GM19099 (cell line): Measurements from ENCODE around the gene RENBP.

Source experiments
- POLR2A ChIP-seq: IDR thresholded peaks from 3 replicates; pipeline ENCODE4 v1.6.1; 2011; ENCODE audit warnings: low read depth; ENCODE audit not compliant: insufficient read length; ENCODE audit errors: extremely low read depth

RENBP gene

DNA sequence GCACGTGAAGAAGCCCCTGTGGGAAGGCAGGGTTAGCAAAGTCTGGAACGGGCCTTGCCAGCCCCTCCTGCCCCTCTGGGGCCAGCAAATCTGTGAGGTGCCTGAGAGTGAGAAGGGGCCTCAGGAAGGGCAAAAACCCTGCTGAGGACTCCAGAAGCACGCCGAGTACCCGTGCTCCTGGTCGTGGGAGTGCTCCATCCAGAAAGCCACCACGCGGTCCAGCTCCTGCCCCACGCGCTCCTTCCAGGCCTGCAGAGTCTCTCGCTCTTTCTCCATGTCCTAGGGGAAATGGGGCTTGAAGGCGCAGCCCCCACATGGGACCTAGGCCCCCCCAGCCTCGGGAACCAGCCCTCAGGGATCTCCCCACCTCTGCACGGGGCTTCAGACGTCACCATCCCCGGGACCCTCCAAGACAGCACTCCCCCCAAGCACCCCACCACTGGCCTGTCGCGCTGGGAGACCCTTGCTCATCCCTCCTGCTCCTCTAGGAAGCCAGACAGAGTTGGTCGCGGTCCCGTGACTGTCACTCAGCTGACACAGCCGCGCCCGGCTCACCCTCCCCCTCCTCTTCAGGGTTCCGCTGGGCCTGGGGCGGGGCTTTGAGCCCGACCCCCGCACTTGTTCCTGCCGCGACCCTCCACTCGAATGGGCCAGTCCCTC is at the start of gene RENBP:
TSS of gene RENBP (minus strand) at position 504 of the 660 bp plus-strand sequence. CDS start at position 471, 33 bp downstream.
- TF ChIP-seq POLR2A: no peak

DNA sequence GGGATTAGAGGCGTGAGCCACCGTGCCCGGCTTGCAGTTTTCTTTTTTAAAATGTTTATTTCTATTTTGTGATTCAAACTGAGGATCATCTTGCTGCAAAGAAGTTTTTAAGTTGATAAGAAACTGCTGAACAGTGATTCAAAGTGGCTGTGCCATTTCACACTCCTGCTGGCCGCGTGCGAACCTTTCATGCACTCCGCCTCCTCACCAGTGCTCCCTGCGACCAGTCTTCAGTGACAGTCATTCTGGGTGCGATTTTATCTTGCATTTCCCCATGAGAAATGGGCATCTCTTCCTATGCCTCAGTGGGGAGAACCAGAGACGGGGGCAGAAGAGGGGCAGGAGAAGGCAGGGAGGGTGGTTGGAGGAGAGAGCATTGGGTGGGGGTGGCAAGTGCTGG is 49.5 kb upstream of the RENBP start:
- no peak for TF ChIP-seq POLR2A

DNA sequence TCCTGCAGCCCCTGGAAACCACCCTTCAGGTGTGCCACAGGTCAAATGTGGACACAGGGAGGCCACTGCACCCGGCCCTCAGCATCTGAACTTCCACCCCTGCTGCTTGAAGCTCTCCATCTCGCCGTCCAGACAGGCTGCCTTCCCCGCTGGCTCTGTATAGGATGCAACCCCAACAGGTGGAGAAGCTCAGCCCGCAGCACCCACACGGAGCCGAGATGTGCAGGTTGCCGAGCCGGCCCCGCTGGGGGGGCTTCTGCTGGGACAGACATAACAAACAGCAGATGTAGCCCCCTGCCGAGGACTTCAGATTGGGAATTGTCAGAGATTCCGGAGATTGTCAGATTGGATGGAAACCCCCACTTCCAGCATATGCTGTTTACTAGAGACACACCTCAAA is 48.6 kb upstream of the RENBP start:
- TF ChIP-seq POLR2A: no peak

DNA sequence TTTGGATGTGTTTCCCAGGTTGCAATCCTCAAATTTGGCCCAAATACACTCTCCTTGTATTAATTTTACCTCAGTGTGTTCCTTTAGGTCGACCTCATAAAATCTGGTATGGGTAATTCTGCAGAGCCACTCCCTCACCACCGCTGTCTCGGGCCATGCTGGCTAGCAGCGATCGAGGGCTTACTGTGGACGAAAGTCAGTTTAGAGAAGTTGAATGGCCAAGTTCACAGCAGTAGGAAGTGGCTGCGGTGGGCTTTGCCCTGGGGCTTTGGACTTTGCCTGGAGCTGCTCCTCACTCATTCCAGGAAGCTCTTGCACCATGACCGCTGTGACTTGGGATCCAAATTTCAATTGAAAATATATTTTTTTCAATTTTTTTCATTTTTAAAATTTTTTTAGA is 47.7 kb upstream of the RENBP start:
- no peak for TF ChIP-seq POLR2A

DNA sequence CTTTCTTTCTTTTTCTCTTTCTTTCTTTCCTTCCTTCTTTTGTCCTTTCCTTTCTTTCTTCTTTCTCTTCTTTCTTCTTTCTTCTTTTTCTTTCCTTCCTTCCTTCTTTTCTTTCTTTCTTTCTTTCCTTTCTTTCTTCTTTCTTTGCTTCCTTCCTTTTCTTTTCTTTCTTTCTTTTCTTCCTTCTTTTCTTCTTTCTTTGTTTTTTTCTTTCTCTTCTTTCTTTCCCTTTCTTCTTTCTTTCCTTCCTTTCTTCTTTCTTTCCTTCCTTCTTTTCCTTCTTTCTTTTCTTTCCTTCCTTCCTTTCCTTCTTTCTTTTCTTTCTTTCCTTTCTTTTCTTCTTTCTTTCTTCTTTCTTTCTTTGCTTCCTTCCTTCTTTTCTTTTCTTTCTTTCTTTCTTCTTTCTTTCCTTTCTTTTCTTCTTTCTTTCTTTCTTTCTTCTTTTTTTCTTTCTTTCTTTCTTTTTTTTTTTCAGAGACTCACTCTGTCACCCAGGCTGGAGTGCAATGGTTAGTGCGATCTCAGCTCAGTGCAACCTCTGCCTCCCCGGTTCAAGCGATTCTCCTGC is 46.7 kb upstream of the RENBP start:
- TF ChIP-seq POLR2A: no peak

DNA sequence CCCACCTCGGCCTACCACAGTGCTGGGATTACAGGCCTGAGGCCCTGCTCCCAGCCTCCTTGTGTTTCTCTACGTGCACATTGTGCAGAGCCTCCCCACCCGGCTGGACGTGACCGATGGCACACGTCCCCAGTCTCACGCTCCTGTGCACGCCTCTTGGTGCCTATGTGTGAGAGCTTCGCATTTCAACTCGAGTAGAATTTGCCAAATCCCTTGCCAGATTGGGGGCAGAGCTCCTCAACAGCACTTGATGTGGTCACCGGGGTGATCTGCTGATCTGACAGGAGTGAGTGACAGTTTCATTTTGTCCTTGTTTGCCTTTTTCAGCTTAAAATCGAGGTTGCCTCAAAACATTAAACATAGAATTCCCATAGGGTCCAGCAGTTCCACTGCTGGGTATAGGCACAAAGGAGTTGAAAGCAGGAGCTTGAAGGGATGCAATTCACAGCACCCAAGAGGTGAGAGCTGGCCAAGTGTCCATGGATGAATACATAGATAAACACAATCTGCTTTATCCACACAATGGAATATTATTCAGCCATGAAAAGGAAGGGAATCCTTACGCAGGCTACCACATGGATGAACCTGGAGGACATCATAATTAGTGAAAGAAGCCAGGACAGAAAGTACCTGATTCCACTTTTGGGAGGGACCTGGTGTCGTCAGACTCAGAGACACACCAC is 45.7 kb upstream of the RENBP start:
- TF ChIP-seq POLR2A: no peak

DNA sequence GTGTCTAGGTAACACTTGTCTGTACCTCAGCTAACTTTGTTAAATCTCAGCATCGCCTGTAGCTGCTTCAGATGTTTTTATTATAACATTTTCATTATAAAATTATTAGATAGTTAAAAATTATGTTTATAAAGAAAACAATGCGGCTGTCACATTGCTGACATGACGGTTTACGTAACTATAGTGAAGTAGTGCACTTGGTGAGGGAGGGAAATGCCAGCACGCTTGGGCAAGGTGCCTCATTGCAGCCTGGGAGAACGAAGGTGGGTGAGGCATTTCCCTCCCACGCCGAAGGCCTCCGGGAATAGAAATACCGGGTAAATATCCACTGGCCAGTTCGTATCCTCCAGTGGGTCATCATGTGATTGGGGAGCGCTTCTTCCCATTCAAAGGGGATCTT is 44.0 kb upstream of the RENBP start:
- no peak for TF ChIP-seq POLR2A

DNA sequence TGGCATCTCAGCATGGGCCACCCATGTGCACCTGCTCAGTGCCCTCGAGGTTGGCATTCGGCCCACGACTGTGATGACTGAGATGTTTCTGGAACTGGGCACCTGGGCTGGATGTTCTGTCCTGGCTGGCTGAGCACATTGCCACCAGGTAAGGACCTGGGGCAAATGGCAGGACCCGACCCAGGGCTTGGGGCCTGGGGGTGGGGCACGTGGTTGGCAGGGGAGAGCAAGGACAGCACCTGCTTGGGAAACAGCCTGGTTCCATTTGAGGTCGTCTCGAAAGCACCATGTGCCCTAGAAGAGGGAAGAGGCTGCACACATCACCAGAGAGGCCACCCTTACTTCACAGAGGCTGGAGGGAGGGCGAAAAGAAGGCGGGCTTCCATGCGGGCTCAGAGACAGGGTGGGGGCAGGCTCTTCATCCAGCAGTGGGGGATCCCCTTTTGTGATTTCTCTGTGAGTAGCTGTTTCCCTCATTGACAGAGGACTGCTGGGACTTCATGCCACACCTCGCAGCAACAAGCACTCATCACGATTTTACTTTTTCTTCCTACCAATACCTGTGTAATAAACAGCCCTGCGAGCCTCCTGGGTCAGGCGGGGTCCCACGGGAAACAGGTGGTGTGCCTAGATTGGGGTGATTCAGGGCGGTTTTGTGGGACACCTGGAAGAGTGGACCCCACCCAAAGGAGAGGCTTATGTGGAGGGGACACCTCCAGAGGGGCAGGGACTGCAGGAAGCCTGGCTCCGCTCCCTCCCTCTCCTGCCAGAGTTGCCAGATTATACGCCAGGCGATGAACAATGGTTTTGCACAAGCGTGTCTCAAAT is 40.1 kb upstream of the RENBP start:
- peak; percentile 37 for TF ChIP-seq POLR2A

DNA sequence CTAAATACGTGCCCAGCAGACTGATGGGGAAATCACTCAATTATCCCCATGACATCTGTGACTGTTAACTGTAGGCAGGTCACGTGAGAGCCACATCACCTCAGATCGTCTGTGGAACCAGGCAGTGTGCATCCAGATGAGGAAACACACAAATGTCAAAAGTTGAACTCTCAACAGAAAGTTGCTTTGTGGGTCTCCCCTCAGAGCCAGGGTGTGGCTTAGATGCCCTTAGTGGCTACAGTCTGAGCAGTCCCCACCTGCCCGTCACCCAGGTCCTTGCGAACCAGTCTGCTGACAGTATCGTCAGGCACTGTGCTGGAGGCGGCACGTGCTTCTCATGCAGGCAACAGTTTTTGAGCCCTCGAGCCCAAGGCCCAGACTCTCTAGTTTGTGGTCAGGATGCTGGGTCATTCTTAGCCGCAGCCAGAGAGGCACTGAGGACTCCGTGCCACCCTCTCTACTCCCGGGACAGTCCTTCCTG is 38.9 kb upstream of the RENBP start:
- no peak for TF ChIP-seq POLR2A

DNA sequence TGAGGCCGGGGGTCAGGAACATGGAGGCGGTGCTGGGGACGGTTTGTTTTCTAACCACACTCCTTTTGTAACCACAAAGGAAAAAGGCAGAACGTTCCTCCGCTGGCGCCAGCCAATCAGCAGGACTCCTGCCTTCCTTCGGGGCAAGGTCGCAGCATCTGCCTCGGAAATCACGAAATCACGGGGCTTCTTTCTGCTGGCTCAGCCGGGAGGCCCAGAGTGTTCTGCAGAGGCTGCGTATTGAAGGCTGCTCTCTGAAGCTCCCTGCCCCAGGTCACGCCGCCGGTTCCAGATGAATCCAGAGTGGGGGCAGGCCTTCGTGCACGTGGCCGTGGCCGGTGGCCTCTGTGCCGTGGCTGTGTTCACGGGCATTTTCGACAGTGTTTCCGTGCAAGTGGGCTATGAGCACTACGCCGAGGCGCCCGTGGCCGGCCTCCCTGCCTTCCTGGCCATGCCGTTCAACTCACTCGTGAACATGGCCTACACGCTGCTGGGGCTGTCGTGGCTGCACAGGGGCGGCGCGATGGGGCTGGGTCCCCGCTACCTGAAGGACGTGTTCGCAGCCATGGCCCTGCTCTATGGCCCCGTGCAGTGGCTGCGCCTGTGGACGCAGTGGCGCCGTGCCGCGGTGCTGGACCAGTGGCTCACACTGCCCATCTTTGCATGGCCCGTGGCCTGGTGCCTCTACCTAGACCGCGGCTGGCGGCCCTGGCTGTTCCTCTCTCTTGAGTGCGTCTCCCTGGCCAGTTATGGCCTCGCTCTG is 37.5 kb upstream of the RENBP start:
- TF ChIP-seq POLR2A: no peak

DNA sequence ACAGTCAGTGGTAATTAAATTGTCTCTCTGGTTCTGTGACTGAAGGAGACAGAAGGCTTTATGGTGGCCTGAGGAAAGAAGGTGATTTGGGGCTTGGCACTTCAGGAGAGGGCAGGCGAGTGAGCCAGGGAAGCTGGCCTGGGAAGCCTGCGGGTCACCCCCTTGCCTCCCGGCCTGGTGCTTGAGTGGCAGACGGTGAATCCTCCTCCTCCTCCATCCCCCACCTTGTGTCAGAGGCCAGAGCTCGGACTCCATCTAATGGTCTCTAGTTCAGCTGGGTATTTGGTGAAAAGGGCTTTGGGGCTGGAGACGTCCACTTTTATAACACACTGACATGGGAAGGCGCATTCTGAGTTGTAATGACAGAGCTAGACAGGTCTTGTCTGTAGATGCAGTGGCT is 36.8 kb upstream of the RENBP start:
- TF ChIP-seq POLR2A: no peak

DNA sequence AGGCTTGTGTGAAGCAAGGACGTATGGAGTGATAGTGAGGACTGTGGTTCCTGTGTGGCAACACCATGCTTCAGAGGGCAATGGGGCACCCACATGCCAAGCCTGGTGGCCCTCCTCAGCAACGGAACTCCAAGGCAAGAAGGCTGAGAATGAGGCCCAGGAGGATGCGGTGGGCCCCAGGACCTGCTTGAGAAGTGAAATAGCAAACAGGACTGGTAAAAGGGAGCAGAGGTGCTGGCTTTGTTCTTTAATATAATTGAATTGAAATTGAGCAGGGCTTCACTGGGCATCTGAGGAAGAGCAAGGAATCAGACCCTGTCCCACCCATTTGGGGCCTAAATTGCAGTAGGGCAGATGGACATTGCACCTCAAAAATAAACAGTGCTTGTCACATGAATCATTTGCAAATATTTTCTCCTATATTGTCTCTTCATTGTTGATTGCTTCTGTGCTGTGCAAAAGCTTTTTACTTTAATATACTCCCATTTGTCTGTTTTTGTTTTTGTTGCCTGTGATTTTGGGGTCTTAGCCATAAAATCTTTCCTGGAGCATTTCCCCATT is 30.4 kb upstream of the RENBP start:
- no peak for TF ChIP-seq POLR2A

DNA sequence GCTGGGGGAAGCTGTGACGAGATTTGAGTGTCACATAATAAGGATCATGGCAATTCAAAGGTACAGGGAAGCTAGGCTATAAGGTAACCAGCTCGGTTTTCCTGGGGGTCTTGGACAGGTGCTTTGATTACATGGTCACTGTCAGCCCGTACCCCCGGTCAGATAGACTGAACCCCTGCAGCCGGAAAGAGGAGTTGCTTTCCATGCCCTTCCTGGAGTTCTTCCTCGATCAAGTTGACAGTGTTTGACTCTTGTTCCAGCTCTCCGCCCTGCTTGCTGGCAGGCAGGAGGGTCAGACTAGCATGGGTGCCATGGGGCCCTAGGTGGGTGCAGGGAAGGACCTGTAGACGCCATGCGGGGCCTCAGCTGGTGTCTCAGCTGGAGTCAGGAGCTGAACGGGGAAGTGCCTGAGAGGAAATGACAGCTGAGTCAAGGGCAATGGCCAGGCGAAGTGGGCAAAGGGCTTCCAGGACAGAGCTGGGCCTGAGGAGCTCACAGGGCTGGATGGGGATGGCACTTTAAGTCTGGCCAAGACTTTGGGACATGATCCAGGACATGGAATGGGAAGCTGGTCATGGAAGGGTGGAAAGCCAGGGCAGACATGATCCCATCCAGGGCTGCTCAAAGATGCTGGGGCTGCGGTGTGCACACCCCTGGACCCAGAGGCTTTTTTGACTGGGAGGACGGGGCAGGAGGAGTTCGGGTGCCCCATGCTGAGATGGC is 29.7 kb upstream of the RENBP start:
- TF ChIP-seq POLR2A: no peak
